ENCODE data around the gene IFITM10.
A peak's percentile ranks its signal among the peaks of the same experiment; 100 is the strongest.

IFITM10 gene

DNA sequence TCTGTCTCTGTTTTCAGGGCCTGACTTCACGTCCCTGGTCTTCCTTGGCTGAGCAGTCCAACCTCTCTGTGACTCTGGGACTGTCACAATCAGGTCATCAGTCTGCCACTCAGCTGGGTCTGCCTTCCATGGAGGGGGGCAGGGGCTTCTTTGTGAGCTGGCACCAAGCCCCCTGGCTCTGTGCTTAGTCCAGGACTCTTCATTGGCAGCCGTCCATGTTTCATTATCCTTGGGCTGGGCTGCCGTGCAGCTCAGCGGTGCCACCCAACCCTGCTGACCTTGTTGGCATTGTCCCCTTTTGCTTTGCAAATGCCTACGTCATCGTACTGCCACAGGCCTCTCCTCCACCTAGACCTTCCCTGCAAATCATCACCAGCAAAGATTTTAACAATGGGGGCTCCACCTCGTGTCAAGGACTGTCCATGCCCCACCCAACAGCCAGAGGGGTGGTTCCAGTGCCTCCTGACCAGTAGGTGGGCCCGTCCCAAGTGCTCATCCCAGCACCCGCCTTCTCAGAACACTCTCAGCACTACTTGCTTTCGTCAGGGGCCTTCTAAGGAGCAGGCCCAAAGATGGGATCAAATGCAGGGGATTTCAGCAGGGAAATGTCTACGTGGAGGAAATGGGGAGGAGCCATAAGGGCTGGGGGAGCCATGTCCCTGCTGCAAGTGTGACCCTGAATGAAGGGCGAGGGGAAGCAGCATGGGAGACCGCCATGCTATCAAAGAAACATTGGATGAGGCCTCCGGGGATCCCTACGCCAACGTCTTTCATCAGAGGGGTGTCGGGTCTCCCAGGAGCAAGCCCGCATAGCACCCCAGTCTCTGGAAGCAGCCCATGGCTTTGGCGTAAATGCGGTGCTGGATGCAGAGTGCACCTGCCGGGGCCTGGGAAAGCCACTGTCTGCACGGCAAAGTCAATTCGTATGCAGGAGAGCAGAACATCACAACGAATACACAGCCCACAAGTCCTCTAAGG, 35.2 kb downstream of the IFITM10 start:
- no peak for DNase-seq (ENCODE audit: low read depth)

DNA sequence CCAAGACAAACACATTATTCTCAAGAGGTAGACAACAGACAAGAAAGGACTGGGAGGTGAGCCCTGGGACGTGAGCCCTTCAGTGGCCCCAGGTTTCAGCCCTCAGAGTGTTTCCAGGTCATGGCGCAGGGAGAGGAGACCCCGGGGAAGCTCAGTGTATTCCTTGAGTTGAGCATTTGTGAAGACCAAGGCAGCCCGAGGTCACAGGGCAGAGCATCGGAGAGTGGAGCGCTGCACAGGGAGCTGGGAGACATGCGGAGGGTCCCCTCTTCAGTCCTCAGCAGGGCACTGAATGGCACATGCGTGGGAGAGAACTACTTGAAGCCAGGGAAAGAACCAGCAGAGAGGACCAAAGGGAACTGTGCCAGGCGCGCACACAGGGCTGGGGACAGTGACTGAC, 41.7 kb downstream of the IFITM10 start:
- no peak for DNase-seq (ENCODE audit: low read depth)

DNA sequence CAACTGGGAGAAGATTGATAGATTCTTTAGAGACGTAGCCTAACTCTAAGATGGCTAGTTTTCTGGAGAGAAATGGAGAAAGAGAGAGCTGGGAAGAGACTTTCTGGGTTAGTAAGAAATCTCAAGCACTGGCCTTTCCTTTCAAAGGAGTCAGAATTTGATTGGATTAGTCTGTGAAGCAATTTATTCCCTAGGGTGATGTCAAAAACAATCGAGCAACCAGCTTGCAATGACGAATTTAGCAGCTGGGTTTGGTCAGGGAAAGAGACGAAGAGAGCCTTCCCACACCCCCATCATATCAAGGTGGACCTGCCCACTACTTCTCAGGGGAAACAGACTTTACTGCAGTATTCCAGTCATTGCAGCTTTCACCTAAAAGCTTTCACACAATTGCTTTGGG, 42.6 kb downstream of the IFITM10 start:
- no peak for DNase-seq (ENCODE audit: low read depth)

DNA sequence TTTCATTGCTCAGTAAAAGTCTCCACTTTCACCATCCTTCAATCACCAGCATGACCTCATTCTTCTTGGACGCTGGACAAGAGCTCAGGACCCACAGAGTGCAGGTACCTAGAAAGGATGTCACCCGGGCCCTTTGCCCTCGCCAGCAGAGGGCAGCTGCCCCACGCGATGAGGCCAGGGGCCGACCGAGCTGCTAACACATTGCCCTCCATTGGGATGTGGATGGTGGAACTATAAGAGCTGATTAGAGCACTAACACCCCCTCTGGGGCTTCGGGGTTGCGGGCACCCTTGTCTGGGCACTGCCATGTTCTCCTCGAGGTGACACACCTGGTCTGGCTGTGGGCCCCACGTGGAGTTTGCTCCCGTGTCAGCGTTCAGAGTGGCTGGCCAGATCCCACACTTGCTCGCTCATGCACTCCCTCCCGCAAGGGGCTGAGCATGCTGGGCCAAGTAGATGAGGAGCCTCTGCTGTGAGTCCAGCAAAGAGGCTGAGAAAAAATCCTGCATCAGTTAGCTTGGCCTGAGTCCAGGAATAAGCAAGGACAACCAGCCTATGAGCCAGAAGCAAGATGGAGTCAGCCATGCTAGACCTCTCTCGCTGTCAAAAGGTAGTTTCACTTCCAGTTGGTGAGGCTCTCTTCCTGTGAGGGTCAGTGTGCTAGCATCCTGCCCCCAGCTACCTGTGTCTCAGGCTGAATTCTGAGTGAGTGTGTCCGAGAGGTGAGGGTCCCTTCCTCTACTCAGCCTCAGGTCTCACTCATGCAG, 43.6 kb downstream of the IFITM10 start:
- no peak for DNase-seq (ENCODE audit: low read depth)

DNA sequence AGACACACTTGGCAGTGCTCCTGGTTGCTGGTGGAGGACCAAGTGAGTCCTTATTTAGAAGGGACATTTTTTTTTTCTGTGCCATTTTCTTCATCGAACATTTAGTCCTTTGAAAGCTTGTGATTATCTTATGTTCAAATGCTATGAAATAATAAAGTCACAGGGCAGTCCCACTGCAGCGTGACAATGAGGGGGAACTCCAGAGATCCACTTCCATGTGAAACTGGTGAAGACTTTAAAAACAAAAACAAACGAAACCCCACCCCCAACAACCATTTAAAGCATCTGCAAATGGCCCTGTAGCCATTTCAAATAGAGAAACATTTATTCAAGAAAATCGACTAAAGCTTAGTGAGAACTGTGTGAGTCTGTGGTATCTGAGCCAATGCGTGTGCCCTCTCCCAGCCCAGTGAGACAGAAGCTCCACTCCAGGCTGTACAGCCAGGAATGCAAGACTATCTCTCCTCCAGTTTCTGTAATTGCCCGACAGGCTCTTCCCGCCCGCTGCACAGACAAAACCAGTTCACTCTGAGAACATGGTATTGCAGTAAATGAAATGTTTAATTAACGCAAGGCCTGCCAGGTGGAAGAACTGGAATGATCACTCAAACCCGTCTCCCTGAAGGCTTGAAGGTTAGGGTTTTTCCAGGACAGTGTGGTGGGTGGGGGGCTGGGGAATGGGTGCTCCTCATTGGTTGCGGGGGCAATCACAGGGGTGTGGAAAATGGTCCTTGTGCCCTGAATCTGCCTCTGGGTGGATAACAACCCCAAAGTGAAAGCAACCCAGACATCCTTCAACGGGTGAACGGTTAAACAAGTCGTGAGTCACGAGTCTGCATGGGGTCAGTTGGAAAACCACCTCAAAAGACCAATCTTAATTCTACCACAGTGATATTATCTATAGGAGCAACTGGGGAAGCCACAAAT, 45.0 kb downstream of the IFITM10 start:
- DNase-seq (ENCODE audit: low read depth) = peak; percentile 40

DNA sequence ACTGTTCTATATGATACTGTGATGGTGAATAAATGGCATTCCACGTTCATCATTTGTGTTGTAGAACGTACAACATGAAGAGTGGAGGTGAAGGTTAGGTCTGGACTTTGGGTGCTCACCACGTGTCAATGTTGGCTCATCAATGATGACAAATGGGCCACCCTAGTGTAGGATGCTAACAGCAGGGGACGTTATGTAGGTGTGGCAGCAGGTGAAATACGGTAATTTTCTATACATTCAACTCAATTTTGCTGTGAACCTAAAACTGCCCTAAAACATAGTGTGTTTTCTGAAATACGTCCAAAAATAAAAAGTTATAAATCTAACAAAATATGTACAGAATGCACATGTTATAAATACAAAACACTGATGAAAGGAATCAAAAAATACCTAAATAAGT, 47.2 kb downstream of the IFITM10 start:
- no peak for DNase-seq (ENCODE audit: low read depth)

DNA sequence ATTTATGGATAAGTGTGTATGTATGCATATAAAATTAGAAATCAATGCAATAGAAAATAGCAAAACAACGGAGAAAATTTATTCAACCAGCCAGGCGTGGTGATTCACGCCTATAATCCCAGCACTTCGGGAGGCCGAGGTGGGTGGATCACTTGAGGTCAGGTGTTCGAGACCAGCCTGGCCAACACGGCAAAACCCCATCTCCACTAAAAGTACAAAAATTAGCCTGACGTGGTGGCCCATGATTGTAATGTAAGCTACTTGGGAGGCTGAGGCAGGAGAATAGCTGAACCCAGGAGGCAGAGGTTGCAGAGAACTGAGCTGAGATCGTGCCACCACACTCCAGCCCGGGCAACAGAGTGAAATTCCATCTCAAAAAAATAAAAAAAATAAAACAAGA, 47.9 kb downstream of the IFITM10 start:
- no peak for DNase-seq (ENCODE audit: low read depth)

DNA sequence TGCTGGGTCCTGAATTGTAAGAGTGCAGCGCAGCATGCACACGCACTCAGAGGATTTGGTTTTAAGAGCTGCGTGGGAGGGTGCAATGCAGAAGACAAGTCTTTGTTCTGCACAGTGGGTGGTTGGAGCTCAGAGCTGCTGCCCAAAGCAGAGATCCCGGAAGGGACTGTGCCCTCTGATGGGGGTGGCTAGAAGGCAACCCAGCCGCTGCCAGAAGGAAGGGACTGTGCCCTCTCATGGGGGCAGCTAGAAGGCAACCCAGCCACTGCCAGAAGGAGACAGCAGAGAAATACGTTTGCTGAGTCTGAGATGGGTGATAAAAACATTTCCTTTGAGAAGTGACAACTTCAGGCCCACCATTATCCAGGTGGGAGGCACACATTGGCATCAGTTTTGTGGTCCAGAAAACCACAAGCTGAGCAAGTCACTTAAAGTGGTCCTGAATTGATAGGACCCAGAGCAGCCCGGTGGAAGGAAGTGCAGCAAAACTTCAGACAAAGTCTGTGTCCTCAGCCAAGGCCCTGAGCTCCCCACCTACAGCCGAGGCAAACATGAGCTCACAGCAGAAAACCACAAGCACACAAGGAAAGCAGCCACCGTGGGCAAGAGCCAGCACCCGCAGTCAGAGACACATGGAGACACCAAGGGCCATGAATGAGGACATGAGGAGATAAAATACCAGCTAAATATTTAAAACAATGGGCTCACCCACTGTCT, 49.1 kb downstream of the IFITM10 start:
- no peak for DNase-seq (ENCODE audit: low read depth)

DNA sequence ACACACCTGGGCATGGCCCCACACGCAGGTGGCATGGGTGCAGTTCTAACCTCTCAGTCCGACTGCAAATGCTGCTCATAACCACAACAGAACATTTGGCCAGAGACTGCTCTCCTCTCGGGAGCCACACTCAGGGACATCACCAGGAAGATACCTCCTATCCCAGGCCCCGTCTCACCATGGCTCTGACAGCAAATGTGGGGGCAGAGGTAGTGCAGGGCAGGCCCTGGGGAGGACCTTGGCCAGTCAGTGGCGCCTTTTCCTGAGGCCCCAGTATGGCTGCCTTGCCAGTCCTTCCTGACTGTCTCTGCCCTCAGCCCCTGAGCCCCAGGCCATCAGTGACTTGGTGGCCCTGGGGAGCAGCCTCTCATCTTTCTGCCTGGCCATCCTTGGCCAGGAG, 50.6 kb downstream of the IFITM10 start:
- DNase-seq (ENCODE audit: low read depth) = no peak

DNA sequence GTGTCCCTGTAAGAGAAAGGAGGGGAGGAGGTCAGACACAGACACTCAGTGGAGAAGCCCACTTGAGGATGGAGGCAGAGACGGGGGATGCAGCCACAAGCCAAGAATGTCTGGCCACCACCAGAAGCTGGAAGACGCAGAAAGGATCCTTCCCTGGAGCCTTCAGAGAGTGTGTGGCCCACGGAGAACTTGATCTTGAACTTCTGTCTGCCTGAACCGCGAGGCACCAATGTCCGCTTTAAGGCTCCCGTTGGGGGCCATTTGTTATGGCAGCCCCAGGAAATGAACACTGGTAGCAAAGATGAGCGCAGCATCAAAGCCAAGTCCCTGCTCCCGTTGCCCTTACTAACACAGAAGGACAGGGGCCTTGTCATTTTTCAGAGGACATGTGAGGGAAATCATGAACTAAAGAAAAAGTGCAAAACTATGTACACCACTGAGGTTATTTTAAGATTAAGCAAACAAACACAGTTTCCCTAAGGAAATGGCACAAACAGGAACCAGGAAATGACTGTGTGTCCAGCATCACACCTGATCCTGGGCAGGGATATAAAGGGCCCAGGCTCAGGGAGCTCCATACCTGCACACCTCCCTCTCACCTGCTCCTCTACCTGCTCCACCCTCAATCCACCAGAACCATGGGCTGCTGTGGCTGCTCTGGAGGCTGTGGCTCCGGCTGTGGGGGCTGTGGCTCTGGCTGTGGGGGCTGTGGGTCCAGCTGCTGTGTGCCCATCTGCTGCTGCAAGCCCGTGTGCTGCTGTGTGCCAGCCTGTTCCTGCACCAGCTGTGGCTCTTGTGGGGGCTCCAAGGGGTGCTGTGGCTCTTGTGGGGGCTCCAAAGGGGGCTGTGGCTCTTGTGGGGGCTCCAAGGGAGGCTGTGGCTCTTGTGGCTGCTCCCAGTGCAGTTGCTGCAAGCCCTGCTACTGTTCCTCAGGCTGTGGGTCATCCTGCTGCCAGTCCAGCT, 53.5 kb downstream of the IFITM10 start, which contains the start of gene KRTAP5-6:
TSS of gene KRTAP5-6 (plus strand) at position 588 of the 963 bp plus-strand sequence. CDS start at position 639, 51 bp downstream.
- no peak for DNase-seq (ENCODE audit: low read depth)

DNA sequence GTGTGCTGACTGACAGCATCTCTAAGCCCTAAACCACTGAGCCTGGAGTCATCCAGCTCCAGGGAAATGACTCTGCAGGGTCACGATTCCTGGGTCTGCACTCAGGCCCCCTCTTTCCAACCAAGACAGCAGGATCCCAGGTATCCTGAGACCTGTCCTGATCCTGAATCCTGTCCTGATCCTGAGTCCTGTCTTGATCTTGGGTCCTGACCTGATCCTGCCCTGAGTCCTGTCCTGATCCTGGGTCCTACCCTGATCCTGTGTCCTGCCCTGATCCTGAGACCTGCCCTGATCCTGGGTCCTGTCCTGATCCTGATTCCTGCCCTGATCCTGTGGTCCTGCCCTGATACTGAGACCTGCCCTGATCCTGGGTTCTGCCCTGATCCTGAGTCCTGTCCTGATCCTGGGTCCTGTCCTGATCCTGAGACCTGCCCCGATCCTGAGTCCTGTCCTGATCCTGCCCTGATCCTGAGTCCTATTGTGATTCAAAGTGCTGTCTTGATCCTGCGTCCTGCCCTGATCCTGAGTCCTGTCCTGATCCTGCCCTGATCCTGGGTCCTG, 54.8 kb downstream of the IFITM10 start:
- no peak for DNase-seq (ENCODE audit: low read depth)

DNA sequence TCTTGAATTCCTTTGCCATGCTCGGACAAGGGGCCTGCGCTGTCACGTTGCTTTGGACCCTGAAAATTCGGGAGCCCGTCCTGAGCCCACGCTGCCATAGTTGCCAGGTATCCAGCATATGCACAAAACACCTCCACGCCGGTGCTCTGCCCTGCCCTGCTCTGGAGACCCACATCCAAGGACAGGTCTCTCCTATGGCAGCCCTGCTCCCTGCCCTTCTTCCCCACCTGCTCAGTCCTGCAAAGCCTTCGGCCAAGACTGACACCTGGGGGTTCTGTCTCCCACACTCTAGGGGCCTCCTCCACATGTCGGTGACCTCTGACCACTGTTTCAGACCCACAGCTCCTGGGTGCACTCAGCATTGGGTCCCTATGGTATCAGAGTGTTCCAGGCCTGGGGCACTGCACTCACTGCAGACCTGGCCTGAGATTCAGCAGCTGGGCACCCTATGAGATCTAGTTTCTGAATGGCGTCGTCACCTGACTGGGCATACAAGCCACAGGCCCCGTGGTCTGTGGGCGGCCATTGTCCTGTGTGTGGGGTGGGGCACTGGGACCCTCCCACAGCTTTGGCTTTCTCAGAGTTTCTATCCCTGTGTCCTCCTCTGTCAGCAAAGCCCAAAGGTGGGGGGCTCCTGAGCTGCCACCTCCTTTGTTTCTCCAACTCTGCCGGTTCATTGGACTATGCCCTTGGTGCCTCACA, 55.4 kb downstream of the IFITM10 start:
- DNase-seq (ENCODE audit: low read depth) = no peak

DNA sequence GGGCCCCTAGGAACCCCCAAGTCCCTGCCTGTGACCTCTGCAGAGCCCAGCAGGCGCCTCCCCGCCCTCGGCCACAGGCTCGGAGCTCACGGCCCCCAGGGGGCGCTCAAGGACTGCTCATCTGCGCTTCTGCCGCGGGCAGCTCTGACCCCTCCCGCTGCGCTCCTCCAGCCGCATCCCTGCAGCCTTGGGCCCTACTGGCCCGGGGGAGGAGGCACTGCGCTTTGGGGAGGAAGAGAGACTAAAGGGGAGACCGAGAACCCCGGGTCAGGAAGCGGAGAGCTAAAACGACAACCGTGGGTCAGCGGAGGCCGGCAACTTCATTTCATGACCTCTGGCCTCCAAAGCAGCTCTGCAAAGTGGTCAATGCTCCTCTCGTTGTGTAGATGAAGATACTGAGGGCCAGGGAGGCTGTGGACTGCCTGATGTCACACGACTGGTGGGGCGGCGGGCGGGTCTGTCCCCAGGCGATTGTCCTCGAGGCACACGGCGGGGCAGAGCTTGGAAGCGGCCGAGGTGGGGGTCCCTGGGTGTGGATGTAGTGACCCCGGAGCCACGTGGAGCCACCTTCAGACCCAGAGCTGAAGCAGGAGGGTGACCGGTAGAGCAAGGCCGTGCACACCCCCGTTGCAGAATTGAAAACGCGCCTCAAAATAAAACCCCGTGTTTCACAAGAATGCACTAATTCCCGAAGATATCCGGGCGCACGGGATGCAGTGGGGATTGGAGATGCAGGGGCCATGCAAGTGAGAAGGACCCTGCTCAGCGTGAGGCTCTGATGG, 56.1 kb downstream of the IFITM10 start:
- DNase-seq (ENCODE audit: low read depth) = peak; percentile 57

DNA sequence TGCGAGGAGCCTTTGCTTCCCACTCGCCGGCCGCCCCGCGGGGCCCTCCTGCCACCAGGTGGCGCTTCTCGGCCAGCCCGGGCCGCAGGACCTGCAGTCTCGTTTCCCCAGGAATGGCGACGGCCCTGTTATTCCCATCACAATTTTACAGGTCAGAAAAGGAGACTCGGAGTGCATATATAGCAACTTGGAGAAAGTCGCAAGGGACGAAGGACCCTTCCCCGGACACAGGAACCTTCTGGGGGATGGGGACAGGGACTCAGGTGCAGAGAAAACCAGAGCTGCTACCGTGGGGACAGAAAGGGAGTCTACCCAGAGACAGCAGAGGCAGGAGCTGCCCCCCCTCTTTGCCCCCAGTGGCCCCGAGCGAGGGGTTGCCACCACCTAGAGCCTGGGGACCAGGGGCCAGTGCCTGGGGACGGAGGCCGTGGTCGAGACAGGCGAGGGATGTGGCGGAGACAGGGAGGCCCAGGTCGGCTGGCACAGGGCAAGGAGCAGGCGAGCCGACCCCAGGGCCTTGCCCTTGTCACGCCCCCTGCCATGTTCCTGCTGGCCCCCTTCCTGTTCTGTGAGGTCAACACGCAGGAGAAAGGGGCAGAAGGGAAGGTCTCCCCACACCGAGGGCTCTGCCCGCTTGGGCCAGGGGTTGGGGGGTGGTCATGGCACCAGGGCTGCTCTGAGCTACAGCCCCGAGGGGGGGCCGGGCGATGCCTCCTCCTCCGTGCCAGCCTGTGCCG, 56.9 kb downstream of the IFITM10 start:
- peak; percentile 47 for DNase-seq (ENCODE audit: low read depth)

DNA sequence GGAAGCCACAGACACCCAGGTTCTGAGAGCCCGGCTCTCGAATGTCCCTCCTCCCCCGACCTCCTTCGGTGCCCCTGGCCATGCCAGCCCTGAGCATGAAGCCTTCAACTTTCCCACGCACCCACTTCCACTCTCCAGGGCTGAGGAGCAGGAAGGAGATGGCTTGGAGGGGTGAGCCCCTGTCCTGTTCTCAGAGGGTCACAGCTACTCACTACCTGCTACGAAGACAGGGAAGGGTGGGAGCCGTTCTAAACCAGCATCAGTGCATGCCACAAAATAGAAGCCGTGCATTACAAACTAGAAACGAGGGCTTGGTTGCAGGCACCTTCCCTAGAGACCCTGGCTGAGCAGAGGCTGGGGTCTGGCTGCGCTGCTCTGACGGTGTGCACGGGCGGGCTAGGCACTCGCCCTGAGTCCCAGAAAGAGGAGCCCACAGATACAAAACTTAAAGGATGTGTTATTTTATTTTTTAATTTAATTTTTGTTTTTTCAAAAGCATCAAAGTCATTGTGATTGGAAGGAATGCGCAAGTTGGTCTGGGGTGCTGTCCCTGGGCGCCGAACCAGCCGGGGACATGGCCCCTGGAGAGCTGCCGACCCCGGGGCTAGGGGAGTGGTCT, 57.6 kb downstream of the IFITM10 start:
- no peak for DNase-seq (ENCODE audit: low read depth)

DNA sequence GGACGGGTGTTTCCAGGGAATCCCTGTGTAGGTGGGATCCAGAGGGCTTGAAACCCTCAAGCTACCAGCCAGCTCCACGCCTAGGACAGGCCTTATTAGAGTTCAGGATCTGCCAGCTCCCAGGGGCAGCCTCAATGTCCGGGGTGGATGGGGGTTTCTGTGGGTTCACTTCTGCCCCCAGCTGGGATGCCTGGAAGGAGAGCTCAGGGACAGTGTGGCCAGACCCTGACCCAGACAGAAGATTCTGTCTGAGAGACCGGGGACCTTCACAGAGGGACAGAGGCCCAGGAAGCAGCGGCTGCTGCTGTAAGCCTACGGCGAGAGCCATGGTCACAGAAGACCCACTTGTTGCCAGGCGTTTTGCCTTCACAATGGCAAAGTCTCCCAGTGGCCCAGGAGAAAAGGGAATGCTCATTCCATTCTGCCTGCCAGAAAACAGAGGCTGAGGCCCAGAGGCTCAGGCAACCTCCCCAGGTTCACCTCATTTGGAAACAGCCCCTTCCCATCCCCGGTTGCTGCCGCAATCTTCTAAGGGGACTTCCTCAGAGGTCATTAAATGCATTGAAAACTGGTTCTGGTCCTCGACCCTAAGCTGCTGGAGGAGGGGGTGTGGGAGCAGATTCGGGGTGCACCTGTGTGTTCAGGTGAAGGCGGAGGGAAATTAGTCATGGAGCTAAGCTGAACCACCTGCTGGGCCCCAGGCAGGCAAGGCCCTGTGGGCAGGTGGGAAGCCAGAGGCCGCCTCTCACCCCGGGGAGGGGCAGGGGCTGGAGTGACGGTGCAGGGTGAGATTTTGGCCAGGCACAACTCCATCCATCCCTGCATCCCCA, 58.3 kb downstream of the IFITM10 start:
- no peak for DNase-seq (ENCODE audit: low read depth)

All from amniotic epithelial cell (primary cell).